AG10803 (cell line): ENCODE measurements around the gene SPR.

Experiments used
- DNase-seq: peaks from one replicate; pipeline ENCODE4 v3.0.0; 2010; ENCODE audit warnings: low read depth
- H3K4me3 ChIP-seq: 2 replicates; pipeline ENCODE4 v1.5.1; 2011; ENCODE audit warnings: mild to moderate bottlenecking, low read length, control low read depth
- CTCF ChIP-seq: conservative IDR thresholded peaks from 2 replicates; pipeline ENCODE4 v1.5.1; 2011; ENCODE audit warnings: mild to moderate bottlenecking, low read length, control low read depth, inconsistent platforms

The SPR gene

GRCh38 chr2:72889991-72890390, 2.8 kb downstream of the SPR start:
- TF ChIP-seq CTCF: no peak
- no peak for DNase-seq

DNA sequence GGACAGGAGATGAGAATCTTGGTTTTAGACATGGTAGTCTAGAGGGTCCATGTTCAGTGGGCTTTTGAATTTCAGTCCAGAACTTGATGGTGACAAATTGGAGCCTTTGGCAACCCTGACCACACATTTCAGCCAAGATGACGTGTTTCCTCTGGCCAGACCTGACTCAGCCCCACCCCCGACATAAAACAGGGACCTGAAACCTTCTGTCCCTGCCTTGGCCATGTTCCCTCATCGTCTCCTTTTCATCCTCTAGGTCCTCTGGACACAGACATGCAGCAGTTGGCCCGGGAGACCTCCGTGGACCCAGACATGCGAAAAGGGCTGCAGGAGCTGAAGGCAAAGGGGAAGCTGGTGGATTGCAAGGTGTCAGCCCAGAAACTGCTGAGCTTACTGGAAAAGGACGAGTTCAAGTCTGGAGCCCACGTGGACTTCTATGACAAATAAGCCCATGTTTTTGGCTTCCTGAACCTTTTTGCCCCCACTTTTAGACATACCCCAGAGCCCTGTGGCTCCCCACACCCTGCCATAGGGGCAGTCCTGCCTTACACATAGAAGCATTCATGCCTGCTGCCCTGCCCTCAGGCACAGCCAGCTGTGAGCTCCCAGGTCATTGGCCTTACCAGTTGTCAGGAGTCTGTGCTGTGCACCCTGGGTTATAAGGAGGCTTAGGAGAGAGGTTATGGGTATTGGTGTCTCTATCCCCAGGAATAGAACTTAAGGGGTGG, 4.0 kb downstream of the SPR start:
- no peak for TF ChIP-seq CTCF
- no peak for DNase-seq
- H3K4me3 ChIP-seq: no peak overlapping the region

More at GRCh38 chr2:72889991-72890390, 2.8 kb downstream of the SPR start:
- no peak overlapping the region for H3K4me3 ChIP-seq

- H3K4me3 ChIP-seq: no peak overlapping the region
- peak; percentile 77 for DNase-seq
Measured at GRCh38 chr2:72892506-72893173, 5.4 kb downstream of the SPR start.

DNA sequence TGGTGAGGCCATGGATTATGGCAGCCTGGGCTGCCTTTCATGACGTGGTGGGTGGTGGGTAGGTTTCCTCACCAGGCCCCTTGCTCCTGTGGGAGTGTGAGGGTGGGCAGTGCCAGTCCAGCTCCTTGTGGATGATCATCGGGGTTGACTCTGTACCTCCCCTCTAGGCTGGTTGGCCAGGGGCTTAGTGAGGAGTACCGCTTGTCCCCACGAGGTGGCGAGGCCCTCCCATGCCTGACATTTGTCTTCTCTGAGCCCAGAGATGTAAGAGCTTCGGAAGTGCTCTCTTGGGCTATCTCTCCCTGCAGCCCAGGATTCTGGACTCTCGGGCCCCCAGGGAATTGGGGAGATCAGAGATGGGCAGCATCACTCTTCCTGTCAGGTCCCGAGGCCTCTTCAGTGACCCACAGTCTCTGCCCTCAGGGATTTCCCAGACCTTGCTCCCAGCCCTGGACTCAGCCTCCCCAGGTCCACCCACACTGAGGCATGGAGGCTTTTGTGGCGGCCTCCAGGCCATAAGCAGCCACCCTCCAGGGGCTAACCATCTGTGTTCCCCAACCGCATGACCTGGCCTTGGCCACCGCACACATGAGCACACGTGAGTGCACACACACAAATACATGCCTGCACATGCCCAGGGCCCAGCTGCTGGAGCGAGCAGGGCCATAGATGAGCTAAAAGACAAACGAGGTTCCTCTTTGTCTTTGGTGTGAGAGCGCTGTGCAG, 6.5 kb downstream of the SPR start:
- DNase-seq: peak; percentile 65
- no peak overlapping the region for H3K4me3 ChIP-seq
- TF ChIP-seq CTCF: peak; percentile 76

More at GRCh38 chr2:72892506-72893173, 5.4 kb downstream of the SPR start:
- TF ChIP-seq CTCF: peak; percentile 85

DNA sequence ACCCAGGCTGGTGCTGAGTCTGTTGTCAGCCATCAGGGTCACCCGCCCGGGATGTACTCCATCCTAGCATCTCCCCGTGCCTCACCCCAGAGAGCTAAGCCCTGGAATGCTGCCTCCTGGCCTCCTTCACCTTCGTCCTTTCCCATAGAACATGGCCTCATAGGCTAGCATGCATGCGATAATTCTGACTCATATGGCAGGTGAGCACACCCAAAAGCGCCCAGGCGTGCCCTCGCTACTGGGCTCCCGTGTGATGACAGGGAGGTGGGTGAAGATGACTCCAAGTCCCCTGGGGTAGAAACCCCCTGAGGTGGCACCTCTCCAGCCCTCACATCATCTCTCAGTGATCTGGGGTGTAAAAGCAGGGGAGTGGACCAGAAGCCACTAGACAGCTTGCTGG, 7.3 kb downstream of the SPR start:
- DNase-seq: no peak
- TF ChIP-seq CTCF: no peak
- no peak overlapping the region for H3K4me3 ChIP-seq

- no peak overlapping the region for H3K4me3 ChIP-seq
- no peak for TF ChIP-seq CTCF
- no peak for DNase-seq
Measured at GRCh38 chr2:72895154-72895553, 7.9 kb downstream of the SPR start.
